Measurements from ENCODE around the gene GALNTL6. TPM values are rescaled to one million over a fixed set of nuclear protein-coding genes. Genes with fewer than 3 reads are reported as not detected.

The GALNTL6 gene
- total and polyA plus RNA-seq, 2 donors (not counting 3 experiments of a cell fraction or from before 2014, with no cell fraction given), result not detected

DNA sequence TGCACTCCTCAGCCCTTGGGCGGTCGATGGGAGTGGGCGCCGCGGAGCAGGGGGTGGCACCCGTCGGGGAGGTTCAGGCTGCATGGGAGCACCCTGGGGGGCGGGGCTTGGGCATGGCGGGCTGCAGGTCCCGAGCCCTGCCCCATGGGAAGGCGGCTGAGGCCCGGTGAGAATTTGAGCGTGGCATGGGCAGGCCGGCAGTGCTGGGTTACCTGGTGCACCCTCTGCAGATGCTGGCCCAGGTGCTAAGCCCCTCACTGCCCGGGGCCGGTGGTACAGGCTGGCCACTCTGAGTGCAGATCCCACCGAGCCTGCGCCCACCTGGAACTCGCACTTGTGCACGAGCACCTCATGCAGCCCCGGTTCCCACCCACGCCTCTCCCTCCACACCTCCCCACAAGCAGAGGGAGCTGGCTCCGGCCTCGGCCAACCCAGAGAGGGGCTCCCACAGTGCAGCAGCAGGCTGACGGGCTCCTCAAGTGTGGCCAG lies 556.3 kb downstream of the GALNTL6 start:
- dilution Hi-C loops (cut with MboI; ENCODE audit: extremely low pct_ligation_motif_present, low sequenced_read_pairs) (no loop called here), intact Hi-C loops (cut with micrococcal nuclease) (no loop called here)
- FAIRE-seq (no peak), DNase-seq (ENCODE audit: low read depth, low spot score) (no peak)
- H4K20me1 ChIP-seq (replicated peaks; ENCODE audit: control insufficient read depth, extremely low read depth, insufficient read depth, low read length), result no peaks in the 10 kb centered on the region
- H3K4me2 ChIP-seq (ENCODE audit: insufficient read depth, low read length), result no peak overlapping the region
- H3K9me1 ChIP-seq (replicated peaks; ENCODE audit: control insufficient read depth, extremely low read depth, insufficient read depth, low read length), result no peaks in the 10 kb centered on the region
- no TSS peak for BruUV-seq (replicated peaks)
- ChIA-PET CTCF (no interaction called here), POLR2A (no interaction called here)
- no peaks in the 10 kb centered on the region for H3K36me3 ChIP-seq (ENCODE audit: control insufficient read depth in 2 of 2, extremely low read depth in 1 of 2, insufficient read depth in 2 of 2, low read length in 2 of 2)
- no peaks in the 10 kb centered on the region for H3K27me3 ChIP-seq (ENCODE audit: control insufficient read depth in 2 of 2, insufficient read depth in 2 of 2, low read length in 2 of 2)
- peaks cover 2% of the 10 kb centered on the region for H3K9me3 ChIP-seq (replicated peaks; ENCODE audit: control insufficient read depth, insufficient read depth, low read length)
- H2AFZ ChIP-seq (ENCODE audit: low read depth, low read length), result no peak overlapping the region
- H3K4me3 ChIP-seq (replicated peaks in 1 of 3; ENCODE audit: insufficient read depth in 1 of 3, low read depth in 1 of 3, low read length in 3 of 3), result no peak overlapping the region
- H3K4me1 ChIP-seq (ENCODE audit: control insufficient read depth, extremely low read depth, insufficient read depth, low read length), result no peaks in the 10 kb centered on the region
- no peak for TF ChIP-seq POLR2A (IDR thresholded peaks at IDR 0.05; ENCODE audit: low read depth, low read length)
- H3K79me2 ChIP-seq (ENCODE audit: control insufficient read depth, insufficient read depth, low read length), result no peaks in the 10 kb centered on the region
- no peak overlapping the region for H3K27ac ChIP-seq (ENCODE audit: insufficient read depth, low read depth, low read length)
- no peak overlapping the region for H3K9ac ChIP-seq (replicated peaks; ENCODE audit: extremely low read depth, insufficient read depth, low read length)

GRCh38 chr4:172377486-172378140 lies 564.4 kb downstream of the GALNTL6 start:
- no peak for DNase-seq (ENCODE audit: low read depth, low spot score)
- no peaks in the 10 kb centered on the region for H3K9me1 ChIP-seq (replicated peaks; ENCODE audit: control insufficient read depth, extremely low read depth, insufficient read depth, low read length)
- no peaks in the 10 kb centered on the region for H3K79me2 ChIP-seq (ENCODE audit: control insufficient read depth, insufficient read depth, low read length)
- H3K27me3 ChIP-seq (ENCODE audit: control insufficient read depth in 2 of 2, insufficient read depth in 2 of 2, low read length in 2 of 2), result no peaks in the 10 kb centered on the region
- no peaks in the 10 kb centered on the region for H3K9me3 ChIP-seq (replicated peaks; ENCODE audit: control insufficient read depth, insufficient read depth, low read length)
- CTCF ChIA-PET, result no interaction called here
- no peak overlapping the region for H3K4me2 ChIP-seq (ENCODE audit: insufficient read depth, low read length)
- H3K4me3 ChIP-seq (replicated peaks in 1 of 3; ENCODE audit: insufficient read depth in 1 of 3, low read depth in 1 of 3, low read length in 3 of 3), result no peak overlapping the region
- H4K20me1 ChIP-seq (replicated peaks; ENCODE audit: control insufficient read depth, extremely low read depth, insufficient read depth, low read length), result no peaks in the 10 kb centered on the region
- no peaks in the 10 kb centered on the region for H3K4me1 ChIP-seq (ENCODE audit: control insufficient read depth, extremely low read depth, insufficient read depth, low read length)
- no peak overlapping the region for H3K27ac ChIP-seq (ENCODE audit: insufficient read depth, low read depth, low read length)
- POLR2A ChIA-PET, result no interaction called here
- no peaks in the 10 kb centered on the region for H3K36me3 ChIP-seq (ENCODE audit: control insufficient read depth in 2 of 2, extremely low read depth in 1 of 2, insufficient read depth in 2 of 2, low read length in 2 of 2)
- BruUV-seq (replicated peaks), result no TSS peak
- FAIRE-seq, result no peak
- no peak overlapping the region for H2AFZ ChIP-seq (ENCODE audit: low read depth, low read length)
- intact Hi-C loops (cut with micrococcal nuclease), result no loop called here
- no peak for TF ChIP-seq POLR2AphosphoS5 (IDR thresholded peaks at IDR 0.05; ENCODE audit: insufficient read depth, low read depth, low read length)
- no peak for TF ChIP-seq JUN (IDR thresholded peaks at IDR 0.05; ENCODE audit: borderline replicate concordance, insufficient read depth, insufficient read length, low read depth)
- no peak for TF ChIP-seq FOS (IDR thresholded peaks at IDR 0.05; ENCODE audit: borderline replicate concordance, insufficient read depth, low read length)
- TF ChIP-seq POLR2A (IDR thresholded peaks at IDR 0.05; ENCODE audit: low read depth, low read length), result no peak
- TF ChIP-seq MYC (IDR thresholded peaks at IDR 0.05; ENCODE audit: low read depth, low read length), result no peak
- no peak for TF ChIP-seq CTCF (IDR thresholded peaks at IDR 0.05; ENCODE audit: extremely low read depth in 1 of 2, insufficient read depth in 1 of 2, low read depth in 1 of 2, low read length in 2 of 2)
- TF ChIP-seq, protein P1, sequence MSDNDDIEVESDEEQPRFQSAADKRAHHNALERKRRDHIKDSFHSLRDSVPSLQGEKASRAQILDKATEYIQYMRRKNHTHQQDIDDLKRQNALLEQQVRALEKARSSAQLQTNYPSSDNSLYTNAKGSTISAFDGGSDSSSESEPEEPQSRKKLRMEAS (IDR thresholded peaks at IDR 0.05; ENCODE audit: insufficient read depth, insufficient read length), result no peak
- no peak for TF ChIP-seq GATA2 (IDR thresholded peaks at IDR 0.05; ENCODE audit: insufficient read depth, insufficient read length, low read depth, low read length)
- no peak for TF ChIP-seq EZH2 (IDR thresholded peaks at IDR 0.05; ENCODE audit: borderline replicate concordance, low read depth, low read length, severe bottlenecking)
- dilution Hi-C loops (cut with MboI; ENCODE audit: extremely low pct_ligation_motif_present, low sequenced_read_pairs), result no loop called here
- no peak overlapping the region for H3K9ac ChIP-seq (replicated peaks; ENCODE audit: extremely low read depth, insufficient read depth, low read length)

Measured in endothelial cell of umbilical vein (primary cell).